Pons (tissue), 1 donor: ENCODE measurements around the gene FDPS.
A peak's percentile ranks its signal among the peaks of the same experiment; 100 is the strongest.

Experiments used
- DNase-seq: peaks from one replicate; pipeline ENCODE4 v3.0.0-alpha.2; 2016; ENCODE audit warnings: low spot score

Gene FDPS

GRCh38 chr1:155308493-155309422 is at the start of gene FDPS:
TSS of gene FDPS (plus strand) at chr1:155308866. CDS start at chr1:155309790, 924 bp downstream.
- DNase-seq = peak; percentile 99

- DNase-seq = no peak
Observed at GRCh38 chr1:155260276-155260675, 48.4 kb upstream of the FDPS start.

GRCh38 chr1:155261493-155261851 is 47.2 kb upstream of the FDPS start:
- no peak for DNase-seq

GRCh38 chr1:155261852-155262673 is 46.6 kb upstream of the FDPS start, which contains the start of gene SCAMP3:
TSS of gene SCAMP3 (minus strand) at chr1:155262360. CDS start at chr1:155262151, 209 bp downstream.
- peak; percentile 99 for DNase-seq

- no peak for DNase-seq
Observed at GRCh38 chr1:155263067-155263466, 45.6 kb upstream of the FDPS start.

- no peak for DNase-seq
Observed at GRCh38 chr1:155266553-155266952, 42.1 kb upstream of the FDPS start.

- no peak for DNase-seq
Observed at GRCh38 chr1:155267373-155267772, 41.3 kb upstream of the FDPS start.

GRCh38 chr1:155268630-155269029 is 40.0 kb upstream of the FDPS start:
- DNase-seq = no peak

- DNase-seq = no peak
Observed at GRCh38 chr1:155269381-155269780, 39.3 kb upstream of the FDPS start.

- no peak for DNase-seq
Observed at GRCh38 chr1:155272466-155273342, 36.0 kb upstream of the FDPS start.

- peak; percentile 88 for DNase-seq
Observed at GRCh38 chr1:155273343-155274245, 35.1 kb upstream of the FDPS start, which contains the start of gene CLK2. TSS of gene CLK2 (minus strand) at chr1:155273504. CDS start at chr1:155270977, 2,527 bp downstream.

GRCh38 chr1:155277070-155277901 is 31.4 kb upstream of the FDPS start, which contains the start of gene HCN3:
TSS of gene HCN3 (plus strand) at chr1:155277463. CDS start at chr1:155277591, 128 bp downstream.
- peak; percentile 97 for DNase-seq

GRCh38 chr1:155277902-155278688 is 30.6 kb upstream of the FDPS start:
- peak; percentile 24 for DNase-seq

GRCh38 chr1:155278689-155279160 is 29.9 kb upstream of the FDPS start:
- DNase-seq = no peak

GRCh38 chr1:155279268-155279667 is 29.4 kb upstream of the FDPS start:
- no peak for DNase-seq

GRCh38 chr1:155282488-155283091 is 26.1 kb upstream of the FDPS start:
- DNase-seq = no peak

GRCh38 chr1:155284476-155284875 is 24.2 kb upstream of the FDPS start:
- DNase-seq = no peak

- no peak for DNase-seq
Observed at GRCh38 chr1:155285063-155285462, 23.6 kb upstream of the FDPS start.
